Right ventricle myocardium superior (tissue), 1 donor: ENCODE measurements around the gene YLPM1. TPM values are rescaled to one million over a fixed set of nuclear protein-coding genes. Genes with fewer than 3 reads are reported as not detected.

ENCODE experiments used
- total RNA-seq: library from RNA; stranded (reverse); fragmentation: NEBNext Ultra II Directional; extraction: Animal tissue kit (Norgen Biotek cat#: 25700); gene quantifications from one replicate; pipeline ENCODE4 v1.2.1, GENCODE V29; 2021
- donor health status: DM: no; HTN: yes; CAD: no; lungs with severe emphysema.

The YLPM1 gene
- total RNA-seq, 1 donor from 2014 or later = 26.6 TPM

Other genes starting within 250 kb of the YLPM1 start
- 11.9 TPM for gene LTBP2, start 151.1 kb upstream of the YLPM1 start, total RNA-seq
- 22.6 TPM for gene AREL1, start 50.2 kb upstream of the YLPM1 start, total RNA-seq
- 35.8 TPM for gene FCF1, start 50.2 kb upstream of the YLPM1 start, total RNA-seq
- not detected for gene PROX2, start 112.8 kb downstream of the YLPM1 start, total RNA-seq
- gene DLST, start 118.6 kb downstream of the YLPM1 start, total RNA-seq = 205 TPM
- gene RPS6KL1, start 159.9 kb downstream of the YLPM1 start, total RNA-seq = 16.8 TPM
- 5.1 TPM for gene PGF, start 192.3 kb downstream of the YLPM1 start, total RNA-seq
- gene EIF2B2, start 239.6 kb downstream of the YLPM1 start, total RNA-seq = 29.5 TPM